IPS-18a (cell line): Measurements from ENCODE around the gene DVL2.

Experiments used
- H3K27ac ChIP-seq: one replicate; pipeline ENCODE4 v1.5.1; 2013; ENCODE audit warnings: low read length
- H3K27me3 ChIP-seq: one replicate; pipeline ENCODE4 v1.6.1; 2013; ENCODE audit warnings: mild to moderate bottlenecking, low read length; ENCODE audit not compliant: control insufficient read depth, insufficient read depth
- H3K36me3 ChIP-seq: one replicate; pipeline ENCODE4 v1.6.1; 2013; ENCODE audit warnings: low read depth, low read length; ENCODE audit not compliant: control insufficient read depth
- H3K4me1 ChIP-seq: one replicate; pipeline ENCODE4 v1.6.1; 2013; ENCODE audit warnings: low read depth, low read length; ENCODE audit not compliant: control insufficient read depth
- H3K4me3 ChIP-seq: one replicate; pipeline ENCODE4 v1.5.1; 2013; ENCODE audit warnings: low read length
- H3K9ac ChIP-seq: one replicate; pipeline ENCODE4 v1.6.1; 2013; ENCODE audit warnings: mild to moderate bottlenecking, low read length, moderate library complexity
- H3K9me3 ChIP-seq: one replicate; pipeline ENCODE4 v1.6.1; 2013; ENCODE audit warnings: low read depth, low read length; ENCODE audit not compliant: control insufficient read depth

Gene DVL2

GRCh38 chr17:7262935-7263800 is 28.9 kb upstream of the DVL2 start:
- peaks cover 3% of the 10 kb centered on the region for H3K4me1 ChIP-seq
- H3K36me3 ChIP-seq: peaks cover 13% of the 10 kb centered on the region
- no peaks in the 10 kb centered on the region for H3K9me3 ChIP-seq
- peaks cover 38% of the 10 kb centered on the region for H3K27me3 ChIP-seq
- peak overlapping the region; percentile 95 for H3K9ac ChIP-seq
- H3K4me3 ChIP-seq: peak overlapping the region; percentile 93
- peak overlapping the region; percentile 70 for H3K27ac ChIP-seq

GRCh38 chr17:7262192-7262934 is 28.0 kb upstream of the DVL2 start, which contains the start of gene CLDN7:
Gene CLDN7 (minus strand): TSS chr17:7262478. CDS start chr17:7262043, 435 bp downstream.
- no peaks in the 10 kb centered on the region for H3K9me3 ChIP-seq
- peak within 1 kb of the TSS; percentile 93 for H3K4me3 ChIP-seq
- peaks cover 38% of the 10 kb centered on the region for H3K27me3 ChIP-seq
- peak within 1 kb of the TSS; percentile 75 for H3K27ac ChIP-seq
- H3K36me3 ChIP-seq: peaks cover 13% of the 10 kb centered on the region
- peak within 1 kb of the TSS; percentile 95 for H3K9ac ChIP-seq
- H3K4me1 ChIP-seq: peaks cover 3% of the 10 kb centered on the region

GRCh38 chr17:7261379-7262191 is 27.3 kb upstream of the DVL2 start:
- Histone ChIP-seq H3K9me3 (no peaks in the 10 kb centered on the region), H3K27ac (peak overlapping the region; percentile 75), H3K36me3 (peaks cover 17% of the 10 kb centered on the region), H3K9ac (peak overlapping the region; percentile 95), H3K4me1 (peaks cover 3% of the 10 kb centered on the region), H3K27me3 (peaks cover 38% of the 10 kb centered on the region), H3K4me3 (peak overlapping the region; percentile 93)

DNA sequence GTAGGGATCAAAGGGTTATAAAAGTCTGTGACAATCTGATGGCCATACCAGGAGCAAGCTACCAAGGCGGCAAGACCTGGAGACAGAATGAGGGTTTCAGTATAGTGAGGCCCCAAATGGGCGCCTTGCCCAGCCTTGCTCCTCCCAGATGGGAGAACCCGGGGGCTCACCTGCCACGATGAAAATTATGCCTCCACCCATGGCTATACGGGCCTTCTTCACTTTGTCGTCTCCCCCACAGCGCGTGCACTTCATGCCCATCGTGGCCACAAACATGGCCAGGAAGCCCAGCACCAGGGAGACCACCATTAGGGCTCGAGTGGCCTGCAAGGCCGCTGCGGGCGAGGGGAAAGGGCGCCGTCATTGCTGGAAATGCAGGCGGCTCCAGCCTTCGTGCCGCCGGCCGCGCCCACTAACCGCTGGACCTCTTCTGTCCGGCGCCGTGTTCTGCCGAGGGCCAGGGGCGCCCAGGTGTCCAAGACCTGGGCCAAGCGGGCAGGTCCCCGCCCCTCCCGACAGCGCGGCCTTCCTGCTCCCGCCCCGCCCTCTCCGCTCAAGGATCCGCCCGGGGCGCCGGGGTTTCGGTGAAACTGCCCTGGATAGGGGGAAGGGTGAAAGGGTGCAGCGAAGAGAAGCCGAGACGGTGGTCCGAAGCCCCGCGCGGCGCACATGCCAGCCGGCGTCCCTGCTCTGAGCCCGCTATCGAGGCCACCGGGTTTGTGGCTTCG is 26.5 kb upstream of the DVL2 start:
- Histone ChIP-seq H3K4me1 (peaks cover 3% of the 10 kb centered on the region), H3K4me3 (peak overlapping the region; percentile 93), H3K27me3 (peaks cover 38% of the 10 kb centered on the region), H3K36me3 (peaks cover 17% of the 10 kb centered on the region), H3K9ac (peak overlapping the region; percentile 95), H3K27ac (peak overlapping the region; percentile 71), H3K9me3 (no peaks in the 10 kb centered on the region)

GRCh38 chr17:7260151-7260550 is 25.8 kb upstream of the DVL2 start:
- peaks cover 38% of the 10 kb centered on the region for H3K27me3 ChIP-seq
- peaks cover 17% of the 10 kb centered on the region for H3K36me3 ChIP-seq
- peaks cover 3% of the 10 kb centered on the region for H3K4me1 ChIP-seq
- H3K27ac ChIP-seq: no peak overlapping the region
- H3K9ac ChIP-seq: no peak overlapping the region
- H3K4me3 ChIP-seq: peak overlapping the region; percentile 93
- H3K9me3 ChIP-seq: no peaks in the 10 kb centered on the region

DNA sequence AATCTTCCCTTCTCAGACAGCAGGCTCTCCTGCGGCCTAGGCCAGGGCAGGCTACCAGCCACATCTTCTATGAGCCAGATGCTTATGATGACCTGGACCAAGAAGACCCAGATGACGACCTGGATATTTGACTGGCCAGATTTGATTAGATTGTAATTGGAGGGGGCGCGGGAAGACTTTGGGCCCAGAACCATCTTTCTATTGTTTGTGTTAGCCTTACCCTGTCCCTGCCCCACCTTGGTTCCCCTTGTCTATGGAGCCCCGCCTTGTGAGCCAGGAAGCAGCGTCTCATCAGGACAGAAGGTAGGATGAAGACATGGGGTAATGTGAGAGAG is 25.2 kb upstream of the DVL2 start:
- no peak overlapping the region for H3K9ac ChIP-seq
- no peak overlapping the region for H3K4me3 ChIP-seq
- H3K9me3 ChIP-seq: no peaks in the 10 kb centered on the region
- H3K36me3 ChIP-seq: peaks cover 23% of the 10 kb centered on the region
- H3K4me1 ChIP-seq: peaks cover 3% of the 10 kb centered on the region
- H3K27ac ChIP-seq: no peak overlapping the region
- peaks cover 38% of the 10 kb centered on the region for H3K27me3 ChIP-seq

- H3K27me3 ChIP-seq: peaks cover 38% of the 10 kb centered on the region
- H3K9ac ChIP-seq: no peak overlapping the region
- H3K4me3 ChIP-seq: no peak overlapping the region
- peaks cover 29% of the 10 kb centered on the region for H3K36me3 ChIP-seq
- H3K4me1 ChIP-seq: no peaks in the 10 kb centered on the region
- H3K9me3 ChIP-seq: no peaks in the 10 kb centered on the region
- H3K27ac ChIP-seq: no peak overlapping the region
These were observed 24.6 kb upstream of the DVL2 start for GRCh38 chr17:7258731-7259554.

- no peak overlapping the region for H3K4me3 ChIP-seq
- H3K9ac ChIP-seq: no peak overlapping the region
- no peaks in the 10 kb centered on the region for H3K9me3 ChIP-seq
- H3K27me3 ChIP-seq: peaks cover 17% of the 10 kb centered on the region
- peaks cover 5% of the 10 kb centered on the region for H3K4me1 ChIP-seq
- peaks cover 29% of the 10 kb centered on the region for H3K36me3 ChIP-seq
- H3K27ac ChIP-seq: no peak overlapping the region
These were observed 22.6 kb upstream of the DVL2 start for GRCh38 chr17:7256766-7257456.

- no peaks in the 10 kb centered on the region for H3K27me3 ChIP-seq
- H3K36me3 ChIP-seq: peaks cover 28% of the 10 kb centered on the region
- H3K9ac ChIP-seq: no peak overlapping the region
- H3K9me3 ChIP-seq: no peaks in the 10 kb centered on the region
- no peak overlapping the region for H3K27ac ChIP-seq
- H3K4me3 ChIP-seq: no peak overlapping the region
- H3K4me1 ChIP-seq: peaks cover 12% of the 10 kb centered on the region
These were observed 20.2 kb upstream of the DVL2 start for GRCh38 chr17:7254511-7254910.

DNA sequence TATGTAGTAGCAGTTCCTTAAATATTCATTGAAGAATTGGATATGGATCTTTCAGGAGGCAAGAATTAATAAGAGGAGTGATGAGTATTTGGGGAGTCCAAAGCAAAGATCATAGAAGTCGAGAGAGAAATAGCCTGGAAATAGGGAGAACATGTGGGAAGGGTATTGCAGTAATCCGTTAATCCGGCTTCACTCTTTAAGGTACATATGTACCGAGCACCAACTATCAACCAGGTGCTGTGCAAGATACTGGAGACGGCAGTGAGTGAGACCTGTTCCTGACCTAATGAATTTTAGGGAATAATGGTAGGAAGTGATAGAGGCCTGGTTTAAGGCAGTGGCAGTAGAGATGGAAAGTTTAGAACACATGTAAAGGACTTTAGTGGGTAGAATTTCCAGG is 18.8 kb upstream of the DVL2 start:
- no peaks in the 10 kb centered on the region for H3K27me3 ChIP-seq
- H3K4me1 ChIP-seq: peaks cover 12% of the 10 kb centered on the region
- peaks cover 17% of the 10 kb centered on the region for H3K36me3 ChIP-seq
- H3K4me3 ChIP-seq: peak overlapping the region; percentile 94
- no peaks in the 10 kb centered on the region for H3K9me3 ChIP-seq
- no peak overlapping the region for H3K27ac ChIP-seq
- H3K9ac ChIP-seq: peak overlapping the region; percentile 92
